GM23338 (cell line): ENCODE measurements around the gene RSPO3.

Experiments used
- CTCF ChIP-seq, 2 experiments: fragments of 200-600 bp in 1 of 2; sonication (generic) in 1 of 2; conservative IDR thresholded peaks; 2 replicates each; pipeline versions ENCODE4 v1.5.1 to v1.6.1; 2016 to 2017; ENCODE audit warnings: antibody characterized with exemption in 2 of 2, low read depth in 2 of 2, mild to moderate bottlenecking in 2 of 2, moderate library complexity in 1 of 2
- EZH2 ChIP-seq: fragments of 200-600 bp; sonication (generic); IDR thresholded peaks from one replicate; pipeline ENCODE4 v1.8.0; 2017; ENCODE audit warnings: antibody characterized with exemption, mild to moderate bottlenecking, low read depth; ENCODE audit not compliant: unreplicated experiment
- EZH2phosphoT487 ChIP-seq: fragments of 200-600 bp; sonication (generic); IDR thresholded peaks from one replicate; pipeline ENCODE4 v1.8.1; 2018; ENCODE audit warnings: antibody characterized with exemption; ENCODE audit not compliant: unreplicated experiment
- POLR2AphosphoS5 ChIP-seq: IDR thresholded peaks from 2 replicates; pipeline ENCODE4 v1.6.1; 2016; ENCODE audit warnings: antibody characterized with exemption, low read depth
- REST ChIP-seq: IDR thresholded peaks from one replicate; pipeline ENCODE4 v1.6.1; 2018; ENCODE audit warnings: antibody characterized with exemption; ENCODE audit not compliant: unreplicated experiment
- ZNF331 ChIP-seq: fragments of 250-450 bp; sonication (Bioruptor Pico); IDR thresholded peaks from 2 replicates; pipeline ENCODE4 v1.5.0; 2020; ENCODE audit warnings: low read depth, mild to moderate bottlenecking, moderate library complexity

- TF ChIP-seq POLR2AphosphoS5 (no peak), CTCF (conservative IDR thresholded peaks at IDR 0.05; ENCODE audit: low read depth in 2 of 2) (no peak), REST (no peak), EZH2phosphoT487 (no peak), EZH2 (no peak), ZNF331 (CRISPR knock-in tag) (no peak)
These were observed 18.3 kb downstream of the RSPO3 start for GRCh38 chr6:127136786-127137185.
